H9 (cell line): ENCODE results near the gene ACTR2. TPM values are rescaled to one million over a fixed set of nuclear protein-coding genes. Genes with fewer than 3 reads are reported as not detected.

Source experiments
- DNase-seq: peaks from one replicate; pipeline ENCODE4 v3.0.0-alpha.2; 2017
- H2AFZ ChIP-seq: one replicate; pipeline ENCODE4 v1.6.1; 2013; ENCODE audit warnings: mild to moderate bottlenecking, low read length, control low read depth, moderate library complexity
- H2AK5ac ChIP-seq: 2 replicates; pipeline ENCODE4 v1.6.1; 2013; ENCODE audit warnings: low read length, control low read depth, mixed read lengths; ENCODE audit not compliant: insufficient read length
- H2BK120ac ChIP-seq: one replicate; pipeline ENCODE4 v1.6.1; 2013; ENCODE audit warnings: low read depth, mild to moderate bottlenecking, low read length, control low read depth, inconsistent platforms; ENCODE audit not compliant: poor library complexity, severe bottlenecking
- H2BK12ac ChIP-seq: 2 replicates; pipeline ENCODE4 v1.6.1; 2013; ENCODE audit warnings: low read length, control low read depth, mixed read lengths, low read depth; ENCODE audit not compliant: insufficient read length
- H2BK15ac ChIP-seq: 2 replicates; pipeline ENCODE4 v1.6.1; 2013; ENCODE audit warnings: low read depth, low read length, control low read depth
- H2BK20ac ChIP-seq: one replicate; pipeline ENCODE4 v1.6.1; 2013; ENCODE audit warnings: low read depth, mild to moderate bottlenecking, low read length, control low read depth, inconsistent platforms; ENCODE audit not compliant: poor library complexity, severe bottlenecking
- H2BK5ac ChIP-seq: 2 replicates; pipeline ENCODE4 v1.6.1; 2013; ENCODE audit warnings: low read length, control low read depth, mixed read lengths; ENCODE audit not compliant: insufficient read length
- H3K14ac ChIP-seq: 2 replicates; pipeline ENCODE4 v1.6.1; 2013; ENCODE audit warnings: low read length, control low read depth; ENCODE audit not compliant: insufficient read depth
- H3K18ac ChIP-seq: 2 replicates; pipeline ENCODE4 v1.6.1; 2013; ENCODE audit warnings: low read depth, mild to moderate bottlenecking, mixed read lengths, low read length, control low read depth; ENCODE audit not compliant: insufficient read length
- H3K23ac ChIP-seq: 2 replicates; pipeline ENCODE4 v1.6.1; 2013; ENCODE audit warnings: low read length, control low read depth, mixed read lengths, low read depth; ENCODE audit not compliant: insufficient read length
- H3K23me2 ChIP-seq: 2 replicates; pipeline ENCODE4 v1.6.1; 2013; ENCODE audit warnings: low read depth, mild to moderate bottlenecking, mixed read lengths, low read length, control low read depth; ENCODE audit not compliant: insufficient read length, poor library complexity, severe bottlenecking
- H3K27ac ChIP-seq: 2 replicates; pipeline ENCODE4 v1.5.1; 2013; ENCODE audit warnings: low read length, control low read depth, mixed read lengths, low read depth; ENCODE audit not compliant: insufficient read length
- H3K27me3 ChIP-seq: 2 replicates; pipeline ENCODE4 v1.6.1; 2013; ENCODE audit warnings: low read length, control low read depth, inconsistent platforms; ENCODE audit not compliant: insufficient read depth
- H3K4ac ChIP-seq: 2 replicates; pipeline ENCODE4 v1.6.1; 2013; ENCODE audit warnings: low read depth, mild to moderate bottlenecking, control low read depth, inconsistent platforms, low read length, moderate library complexity
- H3K4me1 ChIP-seq: 2 replicates; pipeline ENCODE4 v1.6.1; 2013; ENCODE audit warnings: low read length, control low read depth, inconsistent platforms; ENCODE audit not compliant: insufficient read depth
- H3K4me2 ChIP-seq: 2 replicates; pipeline ENCODE4 v1.6.1; 2013; ENCODE audit warnings: low read length, control low read depth, mixed read lengths; ENCODE audit not compliant: insufficient read length, insufficient read depth
- H3K56ac ChIP-seq: 2 replicates; pipeline ENCODE4 v1.6.1; 2013; ENCODE audit warnings: low read depth, mild to moderate bottlenecking, mixed read lengths, low read length, control low read depth; ENCODE audit not compliant: insufficient read length
- H3K79me1 ChIP-seq: 2 replicates; pipeline ENCODE4 v1.6.1; 2013; ENCODE audit warnings: low read depth, mild to moderate bottlenecking, moderate library complexity, low read length, control low read depth, inconsistent platforms; ENCODE audit not compliant: insufficient read depth, poor library complexity, severe bottlenecking
- H3K79me2 ChIP-seq: 2 replicates; pipeline ENCODE4 v1.6.1; 2013; ENCODE audit warnings: low read length, control low read depth, inconsistent platforms; ENCODE audit not compliant: insufficient read depth
- H3K9ac ChIP-seq: 2 replicates; pipeline ENCODE4 v1.6.1; 2013; ENCODE audit warnings: low read length, control low read depth, mixed read lengths; ENCODE audit not compliant: insufficient read length; ENCODE audit errors: extremely low read depth
- H3K9me3 ChIP-seq: one replicate; pipeline ENCODE4 v1.6.1; 2013; ENCODE audit warnings: low read depth, low read length, inconsistent platforms; ENCODE audit not compliant: control insufficient read depth
- H3T11ph ChIP-seq: one replicate; pipeline ENCODE4 v1.6.1; 2013; ENCODE audit warnings: mild to moderate bottlenecking, low read length, control low read depth, inconsistent platforms
- H4K20me1 ChIP-seq: one replicate; pipeline ENCODE4 v1.6.1; 2013; ENCODE audit not compliant: control insufficient read depth, insufficient read length, insufficient read depth
- H4K5ac ChIP-seq: 2 replicates; pipeline ENCODE4 v1.6.1; 2013; ENCODE audit warnings: low read depth, mild to moderate bottlenecking, mixed read lengths, low read length, control low read depth; ENCODE audit not compliant: insufficient read length
- H4K8ac ChIP-seq: replicated peaks from 2 replicates; pipeline ENCODE4 v1.6.1; 2013; ENCODE audit warnings: low read length, control low read depth, mixed read lengths, low read depth; ENCODE audit not compliant: insufficient read length
- H4K91ac ChIP-seq: 2 replicates; pipeline ENCODE4 v1.6.1; 2013; ENCODE audit warnings: low read depth, mild to moderate bottlenecking, moderate library complexity, mixed read lengths, low read length, control low read depth; ENCODE audit not compliant: insufficient read length
- H3K27ac Mint-ChIP-seq, 3 experiments: 2 replicates in 2 of 3; 3 replicates in 1 of 3; pipeline ENCODE4 v1.8.0; 2020 to 2021; ENCODE audit warnings: mixed read lengths in 3 of 3, mild to moderate bottlenecking in 1 of 3, moderate library complexity in 1 of 3
- H3K27me3 Mint-ChIP-seq: 2 replicates; pipeline ENCODE4 v1.8.0; 2021; ENCODE audit warnings: low read depth, mild to moderate bottlenecking, moderate library complexity, mixed read lengths
- H3K36me3 Mint-ChIP-seq, 3 experiments: 2 replicates in 2 of 3; 3 replicates in 1 of 3; pipeline ENCODE4 v1.8.0; 2020 to 2021; ENCODE audit warnings: low read depth in 3 of 3, mixed read lengths in 3 of 3; ENCODE audit not compliant: insufficient read depth in 1 of 3
- H3K4me1 Mint-ChIP-seq, 2 experiments: 2 replicates each; pipeline ENCODE4 v1.8.0; 2020; ENCODE audit warnings: mixed read lengths in 2 of 2
- H3K4me3 Mint-ChIP-seq, 2 experiments: 2 replicates in 1 of 2; 3 replicates in 1 of 2; pipeline ENCODE4 v1.8.0; 2020 to 2021; ENCODE audit warnings: mild to moderate bottlenecking in 2 of 2, mixed read lengths in 2 of 2, moderate library complexity in 1 of 2
- H3K9me3 Mint-ChIP-seq, 2 experiments: 2 replicates in 1 of 2; 3 replicates in 1 of 2; pipeline ENCODE4 v1.8.0; 2020; ENCODE audit warnings: mild to moderate bottlenecking in 2 of 2, mixed read lengths in 2 of 2, moderate library complexity in 1 of 2
- CTCF ChIP-seq: fragments of 200-600 bp; sonication (generic); conservative IDR thresholded peaks from 3 replicates; pipeline ENCODE4 v1.8.0; 2021; ENCODE audit warnings: antibody characterized with exemption, mild to moderate bottlenecking
- WGBS: extraction: QIAGEN DNeasy Blood & Tissue Kit; methylation state at CpG from one replicate; pipeline ENCODE4 v1.1.7; 2013; ENCODE audit warnings: missing lambda C conversion rate, low lambda C conversion rate, mixed read lengths; ENCODE audit not compliant: insufficient read length; ENCODE audit errors: extremely low coverage; 5-methylcytosine and 5-hydroxymethylcytosine counted together
- total RNA-seq: library from RNA; stranded (reverse); gene quantifications from 2 replicates; pipeline ENCODE4 v1.2.1, GENCODE V29; 2021

Gene ACTR2
- total RNA-seq, 1 experiment from 2014 or later: 176 TPM

GRCh38 chr2:65309699-65310098, 82.1 kb downstream of the ACTR2 start:
- Histone ChIP-seq H4K8ac (no peak overlapping the region), H3K4me2 (no peak overlapping the region), H3K18ac (no peak overlapping the region), H3K14ac (no peak overlapping the region), H3K23ac (no peak overlapping the region), H3K9ac (no peak overlapping the region), H3K27me3 (no peaks in the 10 kb centered on the region), H2BK12ac (no peak overlapping the region), H2BK15ac (no peak overlapping the region), H3T11ph (no peak overlapping the region), H4K5ac (no peak overlapping the region), H3K4me1 (no peaks in the 10 kb centered on the region), H3K9me3 (no peaks in the 10 kb centered on the region), H2AK5ac (no peak overlapping the region), H3K79me2 (no peaks in the 10 kb centered on the region), H2BK20ac (no peak overlapping the region), H3K56ac (no peak overlapping the region), H2AFZ (no peak overlapping the region), H3K4ac (no peak overlapping the region), H2BK5ac (no peak overlapping the region), H4K91ac (no peak overlapping the region), H4K20me1 (no peaks in the 10 kb centered on the region), H3K27ac (no peak overlapping the region), H3K23me2 (no peaks in the 10 kb centered on the region), H2BK120ac (no peak overlapping the region), H3K79me1 (no peaks in the 10 kb centered on the region)
- H3K4me3 Mint-ChIP-seq: no peak overlapping the region
- no CpG with 5 or more reads among the region's 8 CpGs for WGBS
- no peaks in the 10 kb centered on the region for H3K9me3 Mint-ChIP-seq
- no peak overlapping the region for H3K27ac Mint-ChIP-seq
- H3K27me3 Mint-ChIP-seq: no peaks in the 10 kb centered on the region
- no peak for TF ChIP-seq CTCF
- peaks cover 6 to 22% (median 10%) of the 10 kb centered on the region in 3 experiments; a peak in 5 of 7 replicates for H3K36me3 Mint-ChIP-seq
- DNase-seq: no peak
- no peaks in the 10 kb centered on the region for H3K4me1 Mint-ChIP-seq
